Chondrocyte (in vitro differentiated cells): Measurements from ENCODE around the gene ANAPC15. TPM values are rescaled to one million over a fixed set of nuclear protein-coding genes. Genes with fewer than 3 reads are reported as not detected.

Experiments used
- DNase-seq: peaks from one replicate; pipeline ENCODE4 v3.0.0; 2021; ENCODE audit warnings: mixed read lengths, low spot score
- H3K27ac Mint-ChIP-seq: one replicate; pipeline ENCODE4 v1.8.0; 2021; ENCODE audit warnings: mild to moderate bottlenecking, moderate library complexity, mixed read lengths; ENCODE audit not compliant: unreplicated experiment
- H3K27me3 Mint-ChIP-seq: 2 replicates; pipeline ENCODE4 v1.8.0; 2021; ENCODE audit warnings: low read depth, mixed read lengths
- H3K36me3 Mint-ChIP-seq: 2 replicates; pipeline ENCODE4 v1.8.0; 2021; ENCODE audit warnings: low read depth, mixed read lengths
- H3K4me1 Mint-ChIP-seq: 2 replicates; pipeline ENCODE4 v1.8.0; 2021; ENCODE audit warnings: low read depth, mild to moderate bottlenecking, mixed read lengths
- H3K4me3 Mint-ChIP-seq: one replicate; pipeline ENCODE4 v1.8.0; 2021; ENCODE audit warnings: mild to moderate bottlenecking, moderate library complexity, mixed read lengths; ENCODE audit not compliant: unreplicated experiment
- H3K9me3 Mint-ChIP-seq: 2 replicates; pipeline ENCODE4 v1.8.0; 2021; ENCODE audit warnings: low read depth, mixed read lengths
- total RNA-seq: library from RNA; stranded (reverse); gene quantifications from 3 replicates; pipeline ENCODE4 v1.2.1, GENCODE V29; 2021
- TF ChIP-seq, protein P1 (sequence below): fragments of 200-600 bp; sonication (generic); IDR thresholded peaks from 2 replicates; pipeline ENCODE4 v1.5.0; 2021; ENCODE audit warnings: antibody characterized with exemption, mild to moderate bottlenecking, moderate library complexity

ANAPC15 gene
- total RNA-seq, 1 donor from 2014 or later: 37.6 TPM

DNA sequence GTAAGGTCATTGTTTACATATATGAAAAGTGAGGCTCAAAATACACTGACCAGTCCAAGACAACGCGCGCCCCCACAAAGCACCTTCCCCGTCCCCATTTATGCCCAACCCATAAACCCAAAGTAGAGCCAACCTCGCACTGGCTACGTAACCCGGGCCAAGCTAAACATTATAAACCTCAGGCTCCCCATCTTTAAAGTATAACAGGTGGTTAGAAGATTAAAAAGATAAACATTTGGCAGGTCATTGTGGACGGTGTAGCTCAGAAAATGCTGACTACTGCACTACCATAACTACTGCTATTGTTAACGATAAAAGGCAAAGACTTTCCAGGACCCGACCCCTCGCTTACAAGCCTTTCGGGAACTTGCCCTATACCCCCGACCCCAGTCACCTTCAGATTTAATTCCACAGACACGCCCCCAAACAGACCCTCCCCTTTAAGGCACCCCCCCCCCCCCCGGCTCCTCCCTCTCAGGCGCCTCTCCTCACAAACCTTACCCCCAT, 32.6 kb downstream of the ANAPC15 start:
- Mint-ChIP-seq H3K27me3 (no peaks in the 10 kb centered on the region), H3K4me1 (peaks cover 29% of the 10 kb centered on the region), H3K27ac (peak overlapping the region; percentile 93), H3K36me3 (no peaks in the 10 kb centered on the region), H3K9me3 (no peaks in the 10 kb centered on the region), H3K4me3 (peak overlapping the region; percentile 89)
- no peak for DNase-seq
- TF ChIP-seq, protein P1, sequence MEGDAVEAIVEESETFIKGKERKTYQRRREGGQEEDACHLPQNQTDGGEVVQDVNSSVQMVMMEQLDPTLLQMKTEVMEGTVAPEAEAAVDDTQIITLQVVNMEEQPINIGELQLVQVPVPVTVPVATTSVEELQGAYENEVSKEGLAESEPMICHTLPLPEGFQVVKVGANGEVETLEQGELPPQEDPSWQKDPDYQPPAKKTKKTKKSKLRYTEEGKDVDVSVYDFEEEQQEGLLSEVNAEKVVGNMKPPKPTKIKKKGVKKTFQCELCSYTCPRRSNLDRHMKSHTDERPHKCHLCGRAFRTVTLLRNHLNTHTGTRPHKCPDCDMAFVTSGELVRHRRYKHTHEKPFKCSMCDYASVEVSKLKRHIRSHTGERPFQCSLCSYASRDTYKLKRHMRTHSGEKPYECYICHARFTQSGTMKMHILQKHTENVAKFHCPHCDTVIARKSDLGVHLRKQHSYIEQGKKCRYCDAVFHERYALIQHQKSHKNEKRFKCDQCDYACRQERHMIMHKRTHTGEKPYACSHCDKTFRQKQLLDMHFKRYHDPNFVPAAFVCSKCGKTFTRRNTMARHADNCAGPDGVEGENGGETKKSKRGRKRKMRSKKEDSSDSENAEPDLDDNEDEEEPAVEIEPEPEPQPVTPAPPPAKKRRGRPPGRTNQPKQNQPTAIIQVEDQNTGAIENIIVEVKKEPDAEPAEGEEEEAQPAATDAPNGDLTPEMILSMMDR: no peak

DNA sequence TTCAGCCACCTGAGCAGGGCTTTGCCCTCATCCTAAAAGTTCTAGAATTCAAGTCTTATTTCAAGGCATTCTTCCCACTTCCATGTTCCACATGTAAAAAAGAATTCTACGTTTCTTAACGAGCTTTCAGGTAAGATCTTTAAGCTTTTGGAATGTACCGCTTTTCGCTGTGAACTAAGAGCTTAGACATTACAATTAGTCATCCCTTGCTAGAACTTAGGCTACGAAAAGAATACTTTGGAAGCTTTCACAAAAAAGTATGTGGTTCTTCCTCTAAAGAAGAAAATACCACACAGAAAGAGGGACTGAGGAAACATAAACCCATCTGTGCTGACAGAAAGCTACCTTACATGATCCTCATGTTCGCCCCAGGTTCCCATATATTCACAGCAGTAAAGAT, 34.0 kb downstream of the ANAPC15 start:
- peak overlapping the region; percentile 93 for H3K27ac Mint-ChIP-seq
- TF ChIP-seq, protein P1: no peak
- H3K4me3 Mint-ChIP-seq: peak overlapping the region; percentile 89
- no peaks in the 10 kb centered on the region for H3K9me3 Mint-ChIP-seq
- H3K27me3 Mint-ChIP-seq: no peaks in the 10 kb centered on the region
- H3K4me1 Mint-ChIP-seq: peaks cover 30% of the 10 kb centered on the region
- H3K36me3 Mint-ChIP-seq: no peaks in the 10 kb centered on the region
- no peak for DNase-seq

DNA sequence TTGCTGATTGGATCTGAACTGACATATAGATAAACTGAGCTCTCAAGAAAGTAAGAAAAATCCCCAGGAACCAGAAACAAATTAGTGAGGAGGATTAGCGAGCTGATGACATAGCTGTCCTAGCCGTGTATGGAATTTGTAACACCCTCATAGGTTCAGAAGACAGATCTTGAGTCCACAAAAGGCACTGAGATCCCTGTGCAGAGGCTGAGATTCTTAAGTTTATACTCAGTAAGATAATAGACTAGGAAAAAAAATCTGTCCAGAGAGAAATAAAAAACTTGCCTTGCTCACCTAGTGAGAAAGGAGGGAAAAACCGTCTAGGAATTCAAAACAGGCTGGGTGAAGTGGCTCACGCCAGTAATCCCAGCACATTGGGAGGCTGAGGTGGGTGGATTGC, 36.7 kb downstream of the ANAPC15 start:
- TF ChIP-seq, protein P1: no peak
- no peak for DNase-seq
- no peaks in the 10 kb centered on the region for H3K27me3 Mint-ChIP-seq
- no peaks in the 10 kb centered on the region for H3K36me3 Mint-ChIP-seq
- no peak overlapping the region for H3K4me3 Mint-ChIP-seq
- no peak overlapping the region for H3K27ac Mint-ChIP-seq
- peaks cover 44% of the 10 kb centered on the region for H3K4me1 Mint-ChIP-seq
- H3K9me3 Mint-ChIP-seq: no peaks in the 10 kb centered on the region

DNA sequence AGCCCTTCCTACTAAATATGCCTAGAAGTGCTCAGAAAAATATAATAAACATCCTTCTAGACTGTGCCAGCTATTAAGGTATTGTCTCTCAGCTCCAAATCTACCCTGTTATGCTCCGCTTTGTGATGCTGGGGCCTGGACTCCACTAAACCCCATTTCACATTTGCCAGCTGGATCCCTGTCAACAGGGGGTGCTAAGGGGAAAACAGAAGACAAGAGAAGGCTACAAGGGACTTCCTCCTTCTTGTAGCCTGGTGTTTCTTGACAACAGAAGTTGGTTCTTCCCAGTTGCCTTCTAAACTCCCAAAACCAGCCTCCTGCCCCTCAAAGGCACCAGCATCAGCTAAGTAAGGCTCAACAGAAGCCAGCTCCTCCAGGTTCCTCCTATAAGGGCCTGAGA, 37.4 kb downstream of the ANAPC15 start:
- H3K27ac Mint-ChIP-seq: no peak overlapping the region

DNA sequence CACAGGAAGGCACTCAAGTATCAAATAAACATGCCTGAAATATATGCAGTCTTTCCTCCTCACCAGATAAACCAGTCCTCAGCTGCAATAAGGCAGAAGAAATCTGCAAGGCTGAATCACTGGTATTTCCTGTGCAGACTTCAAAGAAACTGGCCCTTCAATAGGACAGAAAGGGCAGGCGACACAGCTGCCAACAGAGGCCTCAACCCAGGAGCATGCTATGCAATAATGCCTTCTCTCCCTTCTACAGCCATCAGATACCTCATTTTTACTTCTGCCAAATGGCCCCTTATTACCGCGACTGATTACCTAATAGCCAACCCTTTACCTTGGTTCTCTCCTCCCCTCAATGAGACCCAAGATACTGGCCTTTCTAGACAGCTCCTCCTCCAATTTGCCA, 40.1 kb downstream of the ANAPC15 start:
- Mint-ChIP-seq H3K9me3 (no peaks in the 10 kb centered on the region), H3K27me3 (no peaks in the 10 kb centered on the region), H3K36me3 (peaks cover 1% of the 10 kb centered on the region), H3K4me3 (peak overlapping the region; percentile 1), H3K4me1 (peaks cover 47% of the 10 kb centered on the region), H3K27ac (peak overlapping the region; percentile 93)
- TF ChIP-seq, protein P1: no peak
- no peak for DNase-seq

More for the DNA sequence above, 37.4 kb downstream of the ANAPC15 start:
- DNase-seq: no peak
- H3K27me3 Mint-ChIP-seq: no peaks in the 10 kb centered on the region
- peaks cover 49% of the 10 kb centered on the region for H3K4me1 Mint-ChIP-seq
- TF ChIP-seq, protein P1: peak; percentile 26
- no peaks in the 10 kb centered on the region for H3K9me3 Mint-ChIP-seq
- no peaks in the 10 kb centered on the region for H3K36me3 Mint-ChIP-seq
- H3K4me3 Mint-ChIP-seq: no peak overlapping the region
